ENCODE data around the gene IL11.

- TF ChIP-seq GATA2 (IDR thresholded peaks at IDR 0.05; ENCODE audit: low read depth, low read length) = no peak
- TF ChIP-seq GATA3 (IDR thresholded peaks at IDR 0.05; ENCODE audit: low read depth, low read length) = no peak
Observed at GRCh38 chr19:55315956-55316525, 54.2 kb downstream of the IL11 start.

All from SH-SY5Y (cell line).